HepG2 (cell line): ENCODE measurements around the gene PLXND1. TPM values are rescaled to one million over a fixed set of nuclear protein-coding genes. Genes with fewer than 3 reads are reported as not detected.

Experiments used
- ATAC-seq: fragments of 200-7000 bp; cut with Tn5 transposase; 3 replicates; pipeline ENCODE4 v1.9.1; 2020; ENCODE audit warnings: mild to moderate bottlenecking, moderate library complexity
- BruUV-seq: library from RNA; stranded (reverse); fragments of 400-500 nt; replicated peaks from 2 replicates; lab custom pipeline; 2021; lab: Mats Ljungman, UMichigan
- CTCF ChIA-PET: fragments of 300-600 bp; formaldehyde crosslinking; extraction: SDS; loops from one replicate; lab custom pipeline; 2021; ENCODE audit warnings: low total read pairs, inconsistent platforms, low intra/inter-chr PET ratio; lab: Yijun Ruan, JAX
- POLR2A ChIA-PET: fragments of 350-600 bp; sonication (Branson Sonifier 250); formaldehyde crosslinking; loops from one replicate; lab custom pipeline; 2020; ENCODE audit warnings: antibody characterized with exemption, inconsistent platforms; lab: Yijun Ruan, JAX
- DNase-seq: peaks from one replicate; pipeline ENCODE4 v3.0.0-alpha.2; 2015; ENCODE audit warnings: low spot score
- FAIRE-seq: peaks from 3 replicates; lab custom pipeline; 2011; peaks lifted over from hg19 to GRCh38; lab: Jason Lieb, UNC
- H2AFZ ChIP-seq: one replicate; pipeline ENCODE4 v1.6.1; 2011; ENCODE audit warnings: low read length, inconsistent platforms
- H3K27ac ChIP-seq: fragments of 300-600 bp; 3 replicates; pipeline ENCODE4 v1.8.0; 2011; ENCODE audit warnings: mixed run types, mild to moderate bottlenecking, mixed read lengths, low read length, inconsistent platforms; ENCODE audit not compliant: insufficient read depth; ENCODE audit errors: extremely low read length
- H3K27me3 ChIP-seq, 2 experiments: fragments of 200-600 bp in 1 of 2; 2 replicates in 1 of 2; 3 replicates in 1 of 2; pipeline versions ENCODE4 v1.6.0 to v1.8.0; 2011; ENCODE audit warnings: low read length in 2 of 2, mild to moderate bottlenecking in 2 of 2, moderate library complexity in 2 of 2, inconsistent platforms in 1 of 2; ENCODE audit not compliant: insufficient read depth in 2 of 2, control insufficient read depth in 1 of 2
- H3K36me3 ChIP-seq, 2 experiments: fragments of 200-600 bp in 1 of 2; replicated peaks in 1 of 2; 2 replicates in 1 of 2; 3 replicates in 1 of 2; pipeline versions ENCODE4 v1.5.1 to v1.8.0; 2011; ENCODE audit warnings: low read length in 2 of 2, inconsistent platforms in 1 of 2; ENCODE audit not compliant: insufficient read depth in 2 of 2, control insufficient read depth in 1 of 2
- H3K4me1 ChIP-seq: 2 replicates; pipeline ENCODE4 v1.5.1; 2012; ENCODE audit warnings: low read length, inconsistent platforms; ENCODE audit not compliant: insufficient read depth
- H3K4me2 ChIP-seq: 2 replicates; pipeline ENCODE4 v1.6.0; 2011; ENCODE audit warnings: low read depth, low read length, inconsistent platforms
- H3K4me3 ChIP-seq, 3 experiments: fragments of 200-600 bp in 1 of 3; sonication (generic), shearing (Covaris generic) in 1 of 3; replicated peaks in 1 of 3; 2 replicates each; pipeline ENCODE4 v1.5.1; 2011 to 2016; ENCODE audit warnings: low read length in 3 of 3, inconsistent platforms in 2 of 3, low read depth in 2 of 3, mild to moderate bottlenecking in 2 of 3, control low read depth in 1 of 3, mixed read lengths in 1 of 3; ENCODE audit not compliant: insufficient read depth in 1 of 3
- H3K79me2 ChIP-seq: one replicate; pipeline ENCODE4 v1.6.1; 2011; ENCODE audit warnings: low read length, inconsistent platforms; ENCODE audit not compliant: insufficient read depth
- H3K9ac ChIP-seq: 2 replicates; pipeline ENCODE4 v1.6.0; 2011; ENCODE audit warnings: mild to moderate bottlenecking, low read depth, low read length, inconsistent platforms; ENCODE audit not compliant: insufficient read depth
- H3K9me3 ChIP-seq: 2 replicates; pipeline ENCODE4 v1.5.1; 2012; ENCODE audit warnings: mild to moderate bottlenecking, low read length
- H4K20me1 ChIP-seq: 2 replicates; pipeline ENCODE4 v1.6.0; 2011; ENCODE audit warnings: inconsistent platforms, mild to moderate bottlenecking, low read length, moderate library complexity; ENCODE audit not compliant: insufficient read depth
- MXD4 ChIP-seq: IDR thresholded peaks from 2 replicates; pipeline ENCODE4 v1.6.1; 2016; ENCODE audit warnings: mild to moderate bottlenecking, missing biosample characterization, missing genetic modification reagents
- MZF1 ChIP-seq: sonication (generic); formaldehyde crosslinking; IDR thresholded peaks from 2 replicates; pipeline ENCODE4 v1.8.1; 2023; ENCODE audit warnings: mild to moderate bottlenecking, missing genetic modification reagents, borderline replicate concordance
- RBAK ChIP-seq: sonication (generic); formaldehyde crosslinking; IDR thresholded peaks from 2 replicates; pipeline ENCODE4 v1.5.1; 2020; ENCODE audit warnings: mild to moderate bottlenecking, missing genetic modification reagents
- SSRP1 ChIP-seq: IDR thresholded peaks from 2 replicates; pipeline ENCODE4 v1.6.1; 2016; ENCODE audit warnings: control low read depth
- ZBTB42 ChIP-seq: sonication (generic); formaldehyde crosslinking; IDR thresholded peaks from 2 replicates; pipeline ENCODE4 v1.5.0; 2020; ENCODE audit warnings: mild to moderate bottlenecking, missing genetic modification reagents
- ZNF20 ChIP-seq: sonication (generic); formaldehyde crosslinking; IDR thresholded peaks from 2 replicates; pipeline ENCODE4 v1.4.0; 2020; ENCODE audit warnings: mild to moderate bottlenecking, moderate library complexity, missing genetic modification reagents
- ZNF34 ChIP-seq: sonication (generic); formaldehyde crosslinking; IDR thresholded peaks from 2 replicates; pipeline ENCODE4 v1.4.0; 2020; ENCODE audit warnings: mild to moderate bottlenecking, missing genetic modification reagents, borderline replicate concordance
- ZNF547 ChIP-seq: sonication (generic); formaldehyde crosslinking; IDR thresholded peaks from 2 replicates; pipeline ENCODE4 v1.5.1; 2020; ENCODE audit warnings: mild to moderate bottlenecking, missing genetic modification reagents
- ZNF556 ChIP-seq: sonication (generic); formaldehyde crosslinking; IDR thresholded peaks from 2 replicates; pipeline ENCODE4 v1.4.0; 2020; ENCODE audit warnings: mild to moderate bottlenecking, missing genetic modification reagents, borderline replicate concordance
- ZNF607 ChIP-seq: sonication (generic); formaldehyde crosslinking; IDR thresholded peaks from 2 replicates; pipeline ENCODE4 v1.5.1; 2020; ENCODE audit warnings: missing genetic modification reagents, mild to moderate bottlenecking, borderline replicate concordance
- ZNF724P ChIP-seq: sonication (generic); formaldehyde crosslinking; IDR thresholded peaks from 2 replicates; pipeline ENCODE4 v1.8.0; 2022; ENCODE audit warnings: missing genetic modification reagents, borderline replicate concordance
- ZNF768 ChIP-seq: sonication (generic); formaldehyde crosslinking; IDR thresholded peaks from 2 replicates; pipeline ENCODE4 v1.4.0; 2020; ENCODE audit warnings: missing genetic modification reagents
- WGBS: methylation state at CpG from one replicate; pipeline ENCODE4 v1.1.6; 2017; ENCODE audit warnings: low lambda C conversion rate; 5-methylcytosine and 5-hydroxymethylcytosine counted together
- in situ Hi-C: cut with HindIII; loops from 2 replicates; pipeline ENCODE4 v1.10.0; 2017; ENCODE audit warnings: low pct_unique_long_range_greater_than_20kb; ENCODE audit not compliant: extremely low pct_ligation_motif_present
- intact Hi-C: fragments of 100-400 bp; cut with micrococcal nuclease; formaldehyde crosslinking; loops from one replicate; pipeline ENCODE4 v1.10.0; 2022; ENCODE audit not compliant: unreplicated experiment
- polyA plus RNA-seq, 8 experiments: library from polyadenylated mRNA; depleted of rRNA in 3 of 8; stranded (reverse) in 7 of 8; unstranded in 1 of 8; fragments of >200 nt; fragmentation: Illumina TruSeq in 4 of 8; extraction: Trizol in 4 of 8; gene quantifications; 2 replicates each; pipeline versions ENCODE4 v1.2.1 to v1.2.3, GENCODE V29; 2011 to 2016; ENCODE audit warnings: low read depth in 4 of 8, missing spikeins in 1 of 8, mixed read lengths in 1 of 8; ENCODE audit not compliant: insufficient read depth in 1 of 8
- total RNA-seq, 5 experiments: library from RNA; depleted of rRNA; stranded (reverse); fragments of >200 nt; fragmentation: Illumina TruSeq; extraction: Trizol; gene quantifications; 2 replicates each; pipeline ENCODE4 v1.2.3, GENCODE V29; 2016; ENCODE audit warnings: low read depth in 1 of 5

PLXND1 gene
- total and polyA plus RNA-seq, 2 of the 13 experiments (the other 11 are each of a cell fraction or from before 2014, with no cell fraction given) = 15.9 to 42.0 TPM

- intact Hi-C loops = no loop called here
- DNase-seq (no peak), FAIRE-seq (no peak)
- no peak overlapping the region for H3K27ac ChIP-seq
- H3K4me1 ChIP-seq = peaks cover 77% of the 10 kb centered on the region
- peaks cover 82% of the 10 kb centered on the region for H3K79me2 ChIP-seq
- TF ChIP-seq ZNF607 = no peak
- no peak for TF ChIP-seq SSRP1 (CRISPR knock-in tag)
- TF ChIP-seq ZBTB42 (CRISPR knock-in tag) = no peak
- TF ChIP-seq ZNF34 (CRISPR knock-in tag) = no peak
- TF ChIP-seq MZF1 (CRISPR knock-in tag) = no peak
- no peak for TF ChIP-seq ZNF556
- TF ChIP-seq ZNF20 (CRISPR knock-in tag) = no peak
- TF ChIP-seq ZNF724P (CRISPR knock-in tag) = no peak
- no peak for TF ChIP-seq MXD4
- TF ChIP-seq RBAK = no peak
- TF ChIP-seq, all 625 proteins: peak for 0
- no peak overlapping the region for H2AFZ ChIP-seq
- ChIA-PET POLR2A (no interaction called here), CTCF (no interaction called here)
- no peaks in the 10 kb centered on the region for H3K9me3 ChIP-seq
- H3K4me3 ChIP-seq = 0 out of 6 replicates have a peak overlapping the region, but pooled peaks of 1 of the 3 experiments have one; percentile 9
- no peaks in the 10 kb centered on the region; a peak in 1 of 5 replicates for H3K27me3 ChIP-seq
- in situ Hi-C loops = no loop called here
- H4K20me1 ChIP-seq = peaks cover 40% of the 10 kb centered on the region
- H3K4me2 ChIP-seq = no peak overlapping the region
- 88% methylated on average over 5 of the region's 5 CpGs for WGBS
- no TSS peak for BruUV-seq
- no peak overlapping the region for H3K9ac ChIP-seq
- ATAC-seq = no peak
- H3K36me3 ChIP-seq = peaks cover 0 to 5% of the 10 kb centered on the region in 2 experiments; a peak in 2 of 5 replicates
These were observed 4.8 kb downstream of the PLXND1 start for GRCh38 chr3:129601713-129602112.

GRCh38 chr3:129600348-129600747 is 6.1 kb downstream of the PLXND1 start:
- intact Hi-C loops = no loop called here
- no peak overlapping the region for H2AFZ ChIP-seq
- FAIRE-seq (no peak), ATAC-seq (no peak), DNase-seq (no peak)
- H3K27me3 ChIP-seq = no peaks in the 10 kb centered on the region; a peak in 1 of 5 replicates
- no TSS peak for BruUV-seq
- WGBS = 100% methylated on average over 2 of the region's 2 CpGs
- peak; percentile 87 for TF ChIP-seq ZNF768 (CRISPR knock-in tag)
- TF ChIP-seq ZNF547 (CRISPR knock-in tag) = no peak
- peaks cover 83% of the 10 kb centered on the region for H3K79me2 ChIP-seq
- peaks cover 0 to 5% of the 10 kb centered on the region in 2 experiments; a peak in 2 of 5 replicates for H3K36me3 ChIP-seq
- H3K4me2 ChIP-seq = no peak overlapping the region
- POLR2A ChIA-PET = no interaction called here
- peaks cover 90% of the 10 kb centered on the region for H3K4me1 ChIP-seq
- H4K20me1 ChIP-seq = peaks cover 40% of the 10 kb centered on the region
- in situ Hi-C loops = no loop called here
- no peaks in the 10 kb centered on the region for H3K9me3 ChIP-seq
- H3K4me3 ChIP-seq = no peak overlapping the region
- H3K9ac ChIP-seq = no peak overlapping the region
- H3K27ac ChIP-seq = no peak overlapping the region
- CTCF ChIA-PET = no interaction called here
